Midbrain (tissue), 1 donor: Measurements from ENCODE around the gene IL4I1.

Experiments
- DNase-seq: peaks from one replicate; lab custom pipeline; 2025; lab: John Stamatoyannopoulos, UW

IL4I1 gene

GRCh38 chr19:49895566-49896297, 955 bp downstream of the IL4I1 start:
- DNase-seq: no peak

- DNase-seq: no peak
Observed at GRCh38 chr19:49894879-49895565, 1.7 kb downstream of the IL4I1 start.

- DNase-seq: no peak
Observed at GRCh38 chr19:49894011-49894664, 2.5 kb downstream of the IL4I1 start.

GRCh38 chr19:49892716-49893115, 4.0 kb downstream of the IL4I1 start:
- no peak for DNase-seq

- no peak for DNase-seq
Observed at GRCh38 chr19:49891393-49891792, 5.3 kb downstream of the IL4I1 start.

GRCh38 chr19:49890349-49891311, 6.1 kb downstream of the IL4I1 start:
- no peak for DNase-seq

- peak; percentile 57 for DNase-seq
Observed at GRCh38 chr19:49889687-49890348, 6.9 kb downstream of the IL4I1 start.

- DNase-seq: no peak
Observed at GRCh38 chr19:49889038-49889686, 7.5 kb downstream of the IL4I1 start.

GRCh38 chr19:49888510-49888824, 8.2 kb downstream of the IL4I1 start:
- no peak for DNase-seq

- DNase-seq: no peak
Observed at GRCh38 chr19:49887665-49888509, 8.8 kb downstream of the IL4I1 start.

- DNase-seq: no peak
Observed at GRCh38 chr19:49887037-49887664, 9.5 kb downstream of the IL4I1 start.

GRCh38 chr19:49884760-49885159, 11.9 kb downstream of the IL4I1 start:
- no peak for DNase-seq

- DNase-seq: no peak
Observed at GRCh38 chr19:49884109-49884508, 12.6 kb downstream of the IL4I1 start.

- DNase-seq: no peak
Observed at GRCh38 chr19:49883094-49883493, 13.6 kb downstream of the IL4I1 start.

- no peak for DNase-seq
Observed at GRCh38 chr19:49882643-49883042, 14.0 kb downstream of the IL4I1 start.

- DNase-seq: no peak
Observed at GRCh38 chr19:49881672-49882394, 14.9 kb downstream of the IL4I1 start.

GRCh38 chr19:49881186-49881585, 15.5 kb downstream of the IL4I1 start:
- DNase-seq: no peak

- no peak for DNase-seq
Observed at GRCh38 chr19:49880162-49880869, 16.4 kb downstream of the IL4I1 start.
